ENCODE results near the gene PSG1. TPM values are rescaled to one million over a fixed set of nuclear protein-coding genes. Genes with fewer than 3 reads are reported as not detected.

Gene PSG1
- total RNA-seq, result not detected

DNA sequence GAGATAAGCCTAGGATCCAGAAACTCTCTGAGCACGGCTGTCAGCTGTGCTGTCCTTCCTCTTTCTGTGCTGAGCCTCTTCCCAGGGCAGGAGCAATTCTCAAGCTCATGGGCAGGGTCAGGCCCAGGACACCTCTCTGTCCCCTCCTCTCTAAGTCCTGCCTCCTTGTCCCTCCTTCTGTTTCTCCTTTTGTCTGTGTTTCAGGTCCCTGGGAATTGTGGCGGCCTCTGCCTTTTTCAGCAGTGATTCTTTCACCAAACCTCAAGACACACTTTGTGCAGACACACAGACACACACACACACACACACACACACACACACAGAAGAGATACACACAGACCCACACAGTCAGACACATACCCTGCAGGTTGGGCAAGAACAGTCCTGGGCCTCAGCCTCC is at the start of gene PSG1:
PSG1 (minus strand) TSS at position 101 of the 400 bp plus-strand sequence. CDS start 132 bp downstream, outside the sequence.

GRCh38 chr19:42917634-42918033 is 38.1 kb upstream of the PSG1 start, which contains the start of gene PSG6:
TSS of gene PSG6 (minus strand) at chr19:42917894. CDS start at chr19:42917792, 102 bp downstream.

Other genes with a start within 250 kb of the PSG1 start
- not detected for gene PSG3, start 139.2 kb downstream of the PSG1 start, total RNA-seq
- gene PSG8, start 114.0 kb downstream of the PSG1 start, total RNA-seq, result not detected
- not detected for gene PSG6, start 38.2 kb upstream of the PSG1 start, total RNA-seq
- gene PSG7, start 57.5 kb upstream of the PSG1 start, total RNA-seq, result not detected
- gene PSG11, start 146.8 kb upstream of the PSG1 start, total RNA-seq, result not detected
- gene PSG2, start 203.0 kb upstream of the PSG1 start, total RNA-seq, result not detected